Breast epithelium (tissue), 3 donors: ENCODE results near the gene GAGE10.

Experiments
- CTCF ChIP-seq, 3 donors: fragments of 450-650 bp; IDR thresholded peaks; one replicate each; pipeline ENCODE4 v1.5.1; 2016 to 2017; ENCODE audit warnings: antibody characterized with exemption in 3 of 3, mild to moderate bottlenecking in 3 of 3, moderate library complexity in 3 of 3
- POLR2A ChIP-seq: fragments of 450-650 bp; IDR thresholded peaks from one replicate; pipeline ENCODE4 v1.6.1; 2016; ENCODE audit warnings: antibody characterized with exemption, mild to moderate bottlenecking, moderate library complexity
- POLR2AphosphoS5 ChIP-seq, 3 donors: sonication (generic); formaldehyde crosslinking; IDR thresholded peaks; one replicate each; pipeline ENCODE4 v1.6.1; 2017; ENCODE audit warnings: antibody characterized with exemption in 3 of 3

GRCh38 chrX:49268702-49269009 is 34.8 kb upstream of the GAGE10 start:
- no peak for TF ChIP-seq POLR2A
- TF ChIP-seq CTCF (IDR thresholded peaks at IDR 0.05): no peak
- no peak for TF ChIP-seq POLR2AphosphoS5 (IDR thresholded peaks at IDR 0.05)
